Measurements from ENCODE around the gene KCNN3. TPM values are rescaled to one million over a fixed set of nuclear protein-coding genes. Genes with fewer than 3 reads are reported as not detected.

KCNN3 gene
- total RNA-seq, 1 experiment from 2014 or later, result not detected

DNA sequence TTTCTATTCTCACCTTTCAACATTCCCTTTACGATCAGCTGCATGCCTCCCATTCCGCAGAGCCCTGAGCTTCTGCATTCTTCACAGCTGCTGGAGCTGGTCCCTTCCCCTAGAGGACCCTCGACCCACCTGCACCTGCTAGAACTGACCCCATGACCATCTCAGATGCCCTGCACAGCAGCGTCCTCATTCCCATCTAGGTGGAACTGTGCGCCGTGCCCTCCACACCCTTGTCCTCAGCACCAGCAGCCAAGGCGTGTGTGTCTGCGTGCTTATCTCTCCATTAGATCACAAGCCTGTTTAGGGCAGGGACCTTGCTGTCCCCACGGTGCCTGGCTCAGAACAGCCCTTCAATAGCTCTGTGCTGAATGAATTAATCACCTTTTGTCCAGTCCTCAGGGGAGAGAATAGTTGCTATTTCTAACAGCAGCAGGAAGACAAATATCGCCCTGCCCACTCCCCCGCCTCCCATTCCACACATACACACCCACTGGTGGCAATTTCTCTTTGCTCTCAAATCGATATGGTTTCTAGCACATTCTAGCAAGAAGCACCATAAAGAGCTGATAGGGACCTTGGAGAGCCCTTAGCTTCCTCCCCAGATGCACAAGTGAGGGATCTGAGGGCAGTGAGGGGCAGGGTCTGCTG is 61.7 kb downstream of the KCNN3 start:
- Mint-ChIP-seq H3K27me3 (ENCODE audit: unreplicated experiment) (peaks cover 96% of the 10 kb centered on the region), H3K4me3 (ENCODE audit: low read depth, unreplicated experiment) (no peak overlapping the region), H3K36me3 (ENCODE audit: insufficient read depth, unreplicated experiment) (no peaks in the 10 kb centered on the region), H3K9me3 (ENCODE audit: low read depth, unreplicated experiment) (no peaks in the 10 kb centered on the region), H3K4me1 (ENCODE audit: low read depth, unreplicated experiment) (peaks cover 14% of the 10 kb centered on the region), H3K27ac (ENCODE audit: unreplicated experiment) (no peak overlapping the region)
- DNase-seq, result no peak
- BruUV-seq (replicated peaks), result no TSS peak
- CTCF ChIA-PET, result interaction anchor here (1.4 kb wide), 1 partner anchor 11 kb away, joined by 3 read pairs; no protein-coding TSS in a partner anchor
- intact Hi-C loops (cut with micrococcal nuclease; ENCODE audit: unreplicated experiment), result no loop called here
- TF ChIP-seq CTCF (IDR thresholded peaks at IDR 0.05; ENCODE audit: unreplicated experiment), result no peak

DNA sequence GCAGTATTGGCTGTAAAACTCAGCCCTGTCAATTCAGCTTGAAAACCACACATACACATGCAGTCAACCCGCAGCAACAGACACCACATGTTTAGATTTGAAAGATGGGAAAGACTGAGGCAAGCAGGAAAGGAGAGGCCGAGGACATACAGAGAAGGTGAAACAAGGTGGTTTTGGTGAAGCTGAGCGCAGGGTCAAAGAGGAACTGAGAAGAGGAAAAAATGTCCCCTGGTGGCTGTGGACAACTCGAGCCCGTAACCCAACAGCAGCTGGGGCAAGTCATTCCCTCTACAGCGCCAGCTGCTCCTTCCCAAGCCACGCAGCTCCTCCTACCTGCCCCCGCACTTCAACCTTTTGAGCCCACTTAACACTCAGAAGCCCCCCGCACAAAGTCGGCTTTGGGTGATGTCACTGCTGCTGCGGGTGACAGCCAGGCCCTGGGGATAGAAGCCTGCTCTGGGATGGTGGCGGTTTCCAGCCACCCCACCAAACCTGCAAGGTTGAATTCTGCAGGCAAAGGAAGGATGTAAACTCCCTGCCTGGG is 63.0 kb downstream of the KCNN3 start:
- Mint-ChIP-seq H3K4me1 (ENCODE audit: low read depth, unreplicated experiment) (peaks cover 14% of the 10 kb centered on the region), H3K4me3 (ENCODE audit: low read depth, unreplicated experiment) (no peak overlapping the region), H3K27me3 (ENCODE audit: unreplicated experiment) (peaks cover 96% of the 10 kb centered on the region), H3K9me3 (ENCODE audit: low read depth, unreplicated experiment) (no peaks in the 10 kb centered on the region), H3K27ac (ENCODE audit: unreplicated experiment) (no peak overlapping the region), H3K36me3 (ENCODE audit: insufficient read depth, unreplicated experiment) (no peaks in the 10 kb centered on the region)
- CTCF ChIA-PET, result no interaction called here
- BruUV-seq (replicated peaks), result no TSS peak
- no peak for TF ChIP-seq CTCF (IDR thresholded peaks at IDR 0.05; ENCODE audit: unreplicated experiment)
- intact Hi-C loops (cut with micrococcal nuclease; ENCODE audit: unreplicated experiment), result no loop called here
- DNase-seq, result no peak

DNA sequence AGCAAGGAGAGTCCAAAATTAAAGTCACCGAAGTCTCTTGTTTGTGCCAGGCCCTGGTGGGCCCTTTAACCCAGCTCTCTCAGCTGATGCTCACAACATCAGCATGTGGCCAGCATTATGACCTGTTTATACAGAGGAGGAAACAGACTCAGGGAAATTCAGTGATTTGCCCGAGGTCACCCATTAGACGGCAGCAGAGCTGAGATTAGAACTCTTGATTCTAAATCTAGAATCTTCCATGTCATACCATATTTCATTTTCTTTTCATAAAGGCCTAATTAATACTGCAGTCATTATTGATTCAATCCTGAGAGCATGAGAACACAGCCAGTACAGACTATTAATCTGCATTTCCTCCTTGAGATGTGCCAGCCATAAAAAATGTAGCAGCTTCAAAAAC is 63.7 kb downstream of the KCNN3 start:
- BruUV-seq (replicated peaks), result no TSS peak
- Mint-ChIP-seq H3K9me3 (ENCODE audit: low read depth, unreplicated experiment) (no peaks in the 10 kb centered on the region), H3K27me3 (ENCODE audit: unreplicated experiment) (peaks cover 96% of the 10 kb centered on the region), H3K27ac (ENCODE audit: unreplicated experiment) (no peak overlapping the region), H3K4me1 (ENCODE audit: low read depth, unreplicated experiment) (peaks cover 14% of the 10 kb centered on the region), H3K36me3 (ENCODE audit: insufficient read depth, unreplicated experiment) (no peaks in the 10 kb centered on the region), H3K4me3 (ENCODE audit: low read depth, unreplicated experiment) (no peak overlapping the region)
- CTCF ChIA-PET, result interaction anchor here (0.6 kb wide), 1 partner anchor 602 kb away, joined by 4 read pairs; no protein-coding TSS in a partner anchor
- no peak for DNase-seq
- TF ChIP-seq CTCF (IDR thresholded peaks at IDR 0.05; ENCODE audit: unreplicated experiment), result no peak
- intact Hi-C loops (cut with micrococcal nuclease; ENCODE audit: unreplicated experiment), result no loop called here

DNA sequence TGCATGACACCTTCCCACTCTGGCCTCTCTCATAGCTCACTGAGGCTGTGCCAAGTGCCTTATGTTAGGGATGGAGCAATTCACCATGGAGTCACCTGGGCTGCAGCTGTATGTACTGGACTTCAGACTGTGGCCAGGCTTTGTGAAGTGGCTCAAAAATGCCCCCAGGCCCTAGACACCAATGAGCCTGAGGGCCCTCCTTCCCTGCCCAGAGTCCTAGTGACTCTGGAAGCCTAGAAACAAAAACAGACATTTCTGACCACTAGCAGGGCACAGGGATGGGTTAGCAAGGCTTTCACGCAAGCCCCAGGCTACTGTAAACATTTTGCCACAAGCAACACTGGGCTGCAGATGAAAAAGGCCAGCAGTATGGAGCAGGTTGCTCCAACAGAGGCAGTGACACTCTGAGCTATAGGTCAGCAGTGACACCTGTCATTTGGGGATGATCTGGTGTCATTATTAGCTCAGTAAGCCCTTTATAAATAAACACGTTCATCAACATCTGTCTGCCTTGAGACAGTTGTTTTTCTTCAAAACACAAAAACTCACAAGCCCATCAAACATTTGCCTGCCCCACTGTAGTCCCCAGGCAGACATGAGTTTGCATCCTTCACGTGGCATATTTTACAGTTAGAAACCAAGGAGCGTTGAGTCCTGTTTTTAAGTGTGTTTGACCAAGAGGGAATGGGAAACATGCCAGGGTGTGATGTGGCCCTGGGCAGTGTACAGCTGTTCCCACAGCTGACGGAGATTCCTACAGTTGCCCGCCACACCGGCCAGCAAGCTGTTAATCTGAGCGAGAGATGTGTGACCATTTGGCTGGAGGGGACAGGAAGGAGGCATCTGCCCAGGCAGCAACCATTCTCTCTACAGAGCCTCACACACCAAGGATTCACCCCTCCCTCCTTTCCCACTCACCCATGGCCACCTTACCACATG is 66.8 kb downstream of the KCNN3 start:
- DNase-seq, result no peak
- Mint-ChIP-seq H3K27ac (ENCODE audit: unreplicated experiment) (no peak overlapping the region), H3K9me3 (ENCODE audit: low read depth, unreplicated experiment) (no peaks in the 10 kb centered on the region), H3K27me3 (ENCODE audit: unreplicated experiment) (peaks cover 97% of the 10 kb centered on the region), H3K4me1 (ENCODE audit: low read depth, unreplicated experiment) (no peaks in the 10 kb centered on the region), H3K36me3 (ENCODE audit: insufficient read depth, unreplicated experiment) (no peaks in the 10 kb centered on the region), H3K4me3 (ENCODE audit: low read depth, unreplicated experiment) (no peak overlapping the region)
- CTCF ChIA-PET, result interaction anchor here (0.5 to 1.7 kb wide), 2 partner anchors 16 to 64 kb away, joined by 4 to 9 read pairs; no protein-coding TSS in a partner anchor
- TF ChIP-seq CTCF (IDR thresholded peaks at IDR 0.05; ENCODE audit: unreplicated experiment), result no peak
- BruUV-seq (replicated peaks), result no TSS peak
- intact Hi-C loops (cut with micrococcal nuclease; ENCODE audit: unreplicated experiment), result no loop called here
